SU-DHL-6 (cell line): ENCODE results near the gene SMARCD3.

Experiments
- H2AFZ ChIP-seq: fragments of 200-600 bp; sonication (generic); 2 replicates; pipeline ENCODE4 v1.6.1; 2014; ENCODE audit warnings: low read depth, mild to moderate bottlenecking, moderate library complexity, mixed read lengths, antibody characterized with exemption, low read length; ENCODE audit not compliant: severe bottlenecking
- H3F3A ChIP-seq: fragments of 200-600 bp; shearing (Covaris generic); 2 replicates; pipeline ENCODE4 v1.6.0; 2016; ENCODE audit warnings: antibody characterized with exemption, mild to moderate bottlenecking; ENCODE audit not compliant: insufficient read depth
- H3K27ac ChIP-seq: fragments of 200-600 bp; sonication (generic); 2 replicates; pipeline ENCODE4 v1.5.1; 2016; ENCODE audit warnings: low read depth, mild to moderate bottlenecking, low read length, moderate library complexity, mixed read lengths
- H3K27me3 ChIP-seq: fragments of 200-600 bp; sonication (generic), shearing (Covaris generic); 2 replicates; pipeline ENCODE4 v1.6.0; 2014; ENCODE audit warnings: mild to moderate bottlenecking, low read length
- H3K36me3 ChIP-seq: fragments of 200-600 bp; sonication (generic); 2 replicates; pipeline ENCODE4 v1.6.1; 2014; ENCODE audit warnings: mild to moderate bottlenecking, low read length, mixed read lengths
- H3K4me2 ChIP-seq: fragments of 300-600, 200-600 bp; shearing (Covaris generic), sonication (generic); 2 replicates; pipeline ENCODE4 v1.6.0; 2014; ENCODE audit warnings: low read length, low read depth, mild to moderate bottlenecking; ENCODE audit not compliant: poor library complexity, severe bottlenecking
- H3K4me3 ChIP-seq: fragments of 200-600 bp; sonication (generic); 2 replicates; pipeline ENCODE4 v1.5.1; 2014; ENCODE audit warnings: antibody characterized with exemption, low read length, mild to moderate bottlenecking, mixed read lengths; ENCODE audit not compliant: insufficient read depth, poor library complexity, severe bottlenecking
- H3K79me2 ChIP-seq: fragments of 200-600 bp; sonication (generic); 2 replicates; pipeline ENCODE4 v1.6.1; 2014; ENCODE audit warnings: mild to moderate bottlenecking, low read length, moderate library complexity; ENCODE audit not compliant: insufficient read depth
- H3K9ac ChIP-seq: fragments of 200-600 bp; sonication (generic); 2 replicates; pipeline ENCODE4 v1.7.0; 2014; ENCODE audit warnings: mild to moderate bottlenecking, low read length
- H3K9me2 ChIP-seq: fragments of 200-600 bp; sonication (generic); replicated peaks from 2 replicates; pipeline ENCODE4 v1.6.1; 2014; ENCODE audit warnings: low read length; ENCODE audit not compliant: insufficient read depth
- H3K9me3 ChIP-seq: fragments of 200-600 bp; sonication (generic); 2 replicates; pipeline ENCODE4 v1.6.1; 2014; ENCODE audit warnings: low read length, mixed read lengths; ENCODE audit not compliant: insufficient read depth
- H4K20me1 ChIP-seq: fragments of 200-600 bp; sonication (generic); 2 replicates; pipeline ENCODE4 v1.6.1; 2014; ENCODE audit warnings: low read depth, mild to moderate bottlenecking, antibody characterized with exemption, low read length, moderate library complexity, mixed read lengths
- CTCF ChIP-seq: fragments of 200-600 bp; sonication (generic); IDR thresholded peaks from one replicate; pipeline ENCODE4 v1.5.1; 2017; ENCODE audit warnings: antibody characterized with exemption, mild to moderate bottlenecking, low read length, moderate library complexity; ENCODE audit not compliant: insufficient read depth, poor library complexity, severe bottlenecking
- EZH2phosphoT487 ChIP-seq: fragments of 200-600 bp; sonication (generic), shearing (Covaris generic); conservative IDR thresholded peaks from 2 replicates; pipeline ENCODE4 v1.6.1; 2018; ENCODE audit warnings: mild to moderate bottlenecking, antibody characterized with exemption, low read length, moderate library complexity, mixed read lengths

The SMARCD3 gene

GRCh38 chr7:151272405-151272804, 23.9 kb upstream of the SMARCD3 start:
- no peak overlapping the region for H3K9ac ChIP-seq
- H3K9me2 ChIP-seq, result no peaks in the 10 kb centered on the region
- no peaks in the 10 kb centered on the region for H3K27me3 ChIP-seq
- no peak overlapping the region for H3K27ac ChIP-seq
- TF ChIP-seq CTCF, result no peak
- no peak for TF ChIP-seq EZH2phosphoT487
- H3K36me3 ChIP-seq, result no peaks in the 10 kb centered on the region
- no peak overlapping the region for H3K4me2 ChIP-seq
- no peaks in the 10 kb centered on the region for H4K20me1 ChIP-seq
- no peaks in the 10 kb centered on the region for H3K79me2 ChIP-seq
- H2AFZ ChIP-seq, result no peak overlapping the region
- no peaks in the 10 kb centered on the region for H3K9me3 ChIP-seq
- H3F3A ChIP-seq, result no peaks in the 10 kb centered on the region
- H3K4me3 ChIP-seq, result no peak overlapping the region

GRCh38 chr7:151271699-151272355, 23.3 kb upstream of the SMARCD3 start:
- TF ChIP-seq CTCF (no peak), EZH2phosphoT487 (no peak)
- no peak overlapping the region for H3K9ac ChIP-seq
- H3K36me3 ChIP-seq, result no peaks in the 10 kb centered on the region
- no peak overlapping the region for H3K4me3 ChIP-seq
- no peaks in the 10 kb centered on the region for H4K20me1 ChIP-seq
- H3K27ac ChIP-seq, result no peak overlapping the region
- H3K79me2 ChIP-seq, result no peaks in the 10 kb centered on the region
- no peak overlapping the region for H2AFZ ChIP-seq
- H3K4me2 ChIP-seq, result no peak overlapping the region
- no peaks in the 10 kb centered on the region for H3K9me2 ChIP-seq
- no peaks in the 10 kb centered on the region for H3F3A ChIP-seq
- no peaks in the 10 kb centered on the region for H3K27me3 ChIP-seq
- H3K9me3 ChIP-seq, result no peaks in the 10 kb centered on the region

GRCh38 chr7:151269511-151269910, 21.0 kb upstream of the SMARCD3 start:
- Histone ChIP-seq H3K4me2 (no peak overlapping the region), H2AFZ (no peak overlapping the region), H3K79me2 (no peaks in the 10 kb centered on the region), H3F3A (no peaks in the 10 kb centered on the region), H3K27ac (no peak overlapping the region), H3K9me2 (no peaks in the 10 kb centered on the region), H3K9ac (no peak overlapping the region), H3K4me3 (no peak overlapping the region), H3K27me3 (no peaks in the 10 kb centered on the region), H3K9me3 (no peaks in the 10 kb centered on the region), H3K36me3 (no peaks in the 10 kb centered on the region), H4K20me1 (no peaks in the 10 kb centered on the region)
- TF ChIP-seq EZH2phosphoT487 (no peak), CTCF (no peak)
